Effector memory CD4-positive, alpha-beta T cell (primary cell): ENCODE measurements around the gene ZNF562.

Experiments
- DNase-seq, 3 donors: peaks; one replicate each; pipeline ENCODE4 v3.0.0-alpha.2; 2020
- H3K27ac ChIP-seq: 2 replicates; pipeline ENCODE4 v1.7.0; 2013; ENCODE audit warnings: mild to moderate bottlenecking, low read length, moderate library complexity; ENCODE audit not compliant: insufficient read depth, poor library complexity, severe bottlenecking
- H3K27me3 ChIP-seq: replicated peaks from 2 replicates; pipeline ENCODE4 v1.7.0; 2013; ENCODE audit warnings: mild to moderate bottlenecking, low read length; ENCODE audit not compliant: insufficient read depth, control insufficient read depth, poor library complexity, severe bottlenecking
- H3K36me3 ChIP-seq: 2 replicates; pipeline ENCODE4 v1.7.0; 2013; ENCODE audit warnings: mild to moderate bottlenecking, low read length, moderate library complexity; ENCODE audit not compliant: control insufficient read depth, insufficient read depth
- H3K4me1 ChIP-seq: 2 replicates; pipeline ENCODE4 v1.7.0; 2013; ENCODE audit warnings: low read length, mild to moderate bottlenecking; ENCODE audit not compliant: control insufficient read depth, insufficient read depth, poor library complexity, severe bottlenecking
- H3K4me3 ChIP-seq: 2 replicates; pipeline ENCODE4 v1.7.0; 2013; ENCODE audit warnings: low read length, low read depth, mild to moderate bottlenecking; ENCODE audit not compliant: insufficient read depth, poor library complexity, severe bottlenecking
- H3K9me3 ChIP-seq: 2 replicates; pipeline ENCODE4 v1.7.0; 2013; ENCODE audit warnings: mild to moderate bottlenecking, low read length, moderate library complexity; ENCODE audit not compliant: control insufficient read depth

ZNF562 gene

DNA sequence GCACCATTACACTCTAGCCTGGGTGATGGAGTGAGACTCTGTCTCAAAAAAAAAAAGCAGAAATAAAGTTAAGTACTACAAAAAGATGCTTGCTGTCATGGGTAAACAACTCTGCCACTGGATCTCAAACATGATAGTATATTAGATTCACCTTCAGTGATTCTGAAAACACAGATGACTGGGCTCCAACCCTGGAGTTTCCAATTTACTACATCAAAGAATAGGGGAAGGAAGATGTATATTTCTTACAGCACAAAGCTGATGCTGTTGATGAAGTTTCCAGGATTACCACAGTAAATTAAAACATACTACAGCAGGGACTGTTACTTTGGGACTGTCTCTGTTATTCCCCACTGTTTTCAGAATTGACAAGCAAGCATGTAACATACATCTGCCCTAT lies 59.1 kb downstream of the ZNF562 start:
- peaks cover 3% of the 10 kb centered on the region for H3K4me1 ChIP-seq
- no peak overlapping the region for H3K4me3 ChIP-seq
- peaks cover 68% of the 10 kb centered on the region for H3K36me3 ChIP-seq
- no peak for DNase-seq
- H3K9me3 ChIP-seq: peaks cover 11% of the 10 kb centered on the region
- no peaks in the 10 kb centered on the region for H3K27me3 ChIP-seq
- no peak overlapping the region for H3K27ac ChIP-seq

DNA sequence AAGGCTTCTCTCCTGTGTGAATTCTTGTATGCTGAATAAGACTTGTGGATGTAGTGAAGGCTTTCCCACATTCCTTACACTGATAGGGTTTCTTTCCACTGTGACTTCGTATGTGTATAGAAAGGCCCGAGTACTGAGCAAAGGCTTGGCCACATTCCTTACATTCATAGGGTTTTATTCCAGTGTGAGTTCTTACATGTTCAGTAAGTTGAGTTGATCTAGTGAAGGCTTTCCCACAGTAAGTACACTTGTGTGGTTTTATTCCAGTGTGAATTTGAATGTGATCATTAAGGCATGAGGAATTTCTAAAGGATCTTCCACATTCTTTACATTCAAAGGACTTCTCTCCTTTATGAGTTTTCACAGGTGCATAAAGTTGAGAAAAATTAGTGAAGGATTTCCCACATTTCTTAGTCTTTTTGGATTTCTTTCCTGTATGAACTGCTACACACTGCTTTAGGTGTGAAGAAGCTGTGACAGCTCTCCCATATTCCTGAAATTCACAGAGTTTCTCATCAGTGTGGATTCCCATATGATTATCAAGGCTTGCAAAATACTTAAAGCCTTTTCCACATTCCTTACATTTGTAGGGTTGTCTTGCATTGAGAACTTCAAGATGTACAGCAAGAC lies 64.3 kb downstream of the ZNF562 start:
- Histone ChIP-seq H3K4me3 (no peak overlapping the region), H3K27me3 (no peaks in the 10 kb centered on the region), H3K36me3 (peaks cover 56% of the 10 kb centered on the region), H3K9me3 (peaks cover 30% of the 10 kb centered on the region), H3K27ac (no peak overlapping the region), H3K4me1 (no peaks in the 10 kb centered on the region)
- DNase-seq: no peak

DNA sequence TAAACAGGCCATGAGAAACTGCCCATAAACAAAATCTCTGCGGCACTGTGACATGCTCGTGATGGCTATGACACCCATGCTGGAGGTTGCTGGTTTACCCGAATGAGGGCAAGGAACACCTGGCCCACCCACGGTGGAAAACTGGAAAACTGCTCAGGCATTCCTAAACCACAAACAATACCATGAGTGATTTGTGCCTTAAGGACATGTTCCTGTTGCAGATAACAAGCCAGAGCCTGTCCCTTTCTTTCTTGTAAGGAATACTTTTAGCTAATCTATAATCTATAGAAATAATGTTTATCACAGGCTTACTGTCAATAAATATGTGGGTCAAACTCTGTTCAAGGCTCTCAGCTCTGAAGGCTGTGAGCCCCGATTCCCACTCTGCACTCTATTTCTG lies 66.0 kb downstream of the ZNF562 start:
- peaks cover 41% of the 10 kb centered on the region for H3K36me3 ChIP-seq
- DNase-seq: no peak
- H3K27me3 ChIP-seq: no peaks in the 10 kb centered on the region
- no peaks in the 10 kb centered on the region for H3K4me1 ChIP-seq
- H3K27ac ChIP-seq: no peak overlapping the region
- H3K9me3 ChIP-seq: peaks cover 30% of the 10 kb centered on the region
- no peak overlapping the region for H3K4me3 ChIP-seq

DNA sequence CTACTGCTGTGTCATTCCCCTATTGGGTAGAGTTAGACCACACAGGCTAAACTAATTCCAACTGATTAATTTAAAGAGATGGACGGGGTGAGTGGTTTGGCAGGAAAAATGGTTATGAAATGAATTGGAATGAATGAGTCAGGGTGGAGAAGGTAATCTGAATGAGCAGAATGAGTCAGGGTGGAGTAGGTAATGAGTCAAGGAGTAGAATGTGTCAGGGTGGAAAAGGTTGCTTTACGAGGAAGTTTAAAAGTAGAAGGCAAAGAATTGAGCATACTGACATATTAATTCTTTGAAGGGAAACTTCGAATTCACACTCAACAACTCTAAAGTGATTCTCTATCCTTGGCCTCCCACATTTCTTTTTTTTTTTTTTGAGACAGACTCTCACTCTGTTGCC lies 77.9 kb downstream of the ZNF562 start:
- no peaks in the 10 kb centered on the region for H3K27me3 ChIP-seq
- H3K9me3 ChIP-seq: no peaks in the 10 kb centered on the region
- no peak for DNase-seq
- H3K4me1 ChIP-seq: no peaks in the 10 kb centered on the region
- no peak overlapping the region for H3K4me3 ChIP-seq
- H3K36me3 ChIP-seq: no peaks in the 10 kb centered on the region
- H3K27ac ChIP-seq: no peak overlapping the region
